H1 (cell line): ENCODE measurements around the gene CRK. TPM values are rescaled to one million over a fixed set of nuclear protein-coding genes. Genes with fewer than 3 reads are reported as not detected.

Experiments
- CTCF ChIA-PET: fragments of 300-600 bp; sonication (Branson Sonifier 250); formaldehyde crosslinking; loops from one replicate; lab custom pipeline; 2021; ENCODE audit not compliant: partially characterized antibody; lab: Charles Lee
- POLR2A ChIA-PET: fragments of 300-600 bp; sonication (Branson Sonifier 250); formaldehyde crosslinking; loops from one replicate; lab custom pipeline; 2021; ENCODE audit warnings: inconsistent platforms; ENCODE audit not compliant: partially characterized antibody; lab: Charles Lee
- DNase-seq, 2 experiments: peaks; one replicate each; pipeline versions ENCODE4 v3.0.0 to v3.0.0-alpha.2; 2010 to 2022; ENCODE audit warnings: low spot score in 2 of 2, low read depth in 1 of 2, mixed read lengths in 1 of 2
- FAIRE-seq: peaks from 2 replicates; lab custom pipeline; 2011; peaks lifted over from hg19 to GRCh38; lab: Jason Lieb, UNC
- H2AFZ ChIP-seq: 2 replicates; pipeline ENCODE4 v1.8.1; 2012; ENCODE audit warnings: low read length, inconsistent platforms
- H2AK5ac ChIP-seq: 2 replicates; pipeline ENCODE4 v1.6.1; 2013; ENCODE audit warnings: low read depth, low read length
- H2BK120ac ChIP-seq: replicated peaks from 2 replicates; pipeline ENCODE3; 2013; ENCODE audit warnings: low read depth, low read length, inconsistent platforms
- H2BK12ac ChIP-seq: 2 replicates; pipeline ENCODE4 v1.6.1; 2013; ENCODE audit warnings: low read depth, low read length
- H2BK15ac ChIP-seq: 2 replicates; pipeline ENCODE4 v1.6.1; 2013; ENCODE audit warnings: low read length
- H2BK20ac ChIP-seq: 2 replicates; pipeline ENCODE4 v1.6.1; 2013; ENCODE audit warnings: low read length
- H2BK5ac ChIP-seq: 2 replicates; pipeline ENCODE4 v1.6.1; 2013; ENCODE audit warnings: low read depth, low read length
- H3K14ac ChIP-seq: 2 replicates; pipeline ENCODE4 v1.6.1; 2013; ENCODE audit warnings: inconsistent platforms; ENCODE audit not compliant: insufficient read length
- H3K18ac ChIP-seq: 2 replicates; pipeline ENCODE4 v1.6.1; 2013; ENCODE audit warnings: low read length; ENCODE audit errors: extremely low read depth
- H3K23ac ChIP-seq: 2 replicates; pipeline ENCODE4 v1.6.1; 2013; ENCODE audit warnings: inconsistent platforms; ENCODE audit not compliant: insufficient read length
- H3K23me2 ChIP-seq: 2 replicates; pipeline ENCODE4 v1.6.1; 2013; ENCODE audit warnings: low read depth, low read length
- H3K27ac ChIP-seq: 2 replicates; pipeline ENCODE4 v1.6.1; 2011; ENCODE audit warnings: low read depth, low read length, inconsistent platforms
- H3K27me3 ChIP-seq, 4 experiments: replicated peaks in 1 of 4; 1 replicate in 1 of 4; 2 replicates in 3 of 4; pipeline versions ENCODE4 v1.6.1 to v1.8.1; 2011 to 2013; ENCODE audit warnings: low read length in 3 of 4, mild to moderate bottlenecking in 3 of 4, inconsistent platforms in 2 of 4, mixed read lengths in 2 of 4, moderate library complexity in 1 of 4; ENCODE audit not compliant: control insufficient read depth in 3 of 4, insufficient read depth in 3 of 4; ENCODE audit errors: extremely low read depth in 1 of 4
- H3K36me3 ChIP-seq, 4 experiments: 2 replicates each; pipeline versions ENCODE4 v1.6.1 to v1.8.1; 2011 to 2013; ENCODE audit warnings: mild to moderate bottlenecking in 4 of 4, low read length in 3 of 4, moderate library complexity in 2 of 4, control low read depth in 1 of 4, inconsistent platforms in 1 of 4; ENCODE audit not compliant: insufficient read depth in 4 of 4, control insufficient read depth in 2 of 4
- H3K4ac ChIP-seq: replicated peaks from 2 replicates; pipeline ENCODE3; 2013; ENCODE audit warnings: low read length, low read depth, mixed read lengths, inconsistent platforms; ENCODE audit not compliant: insufficient read length
- H3K4me1 ChIP-seq, 4 experiments: replicated peaks in 1 of 4; 1 replicate in 1 of 4; 2 replicates in 3 of 4; pipeline versions ENCODE4 v1.6.1 to v1.8.1; 2011 to 2013; ENCODE audit warnings: low read length in 3 of 4, inconsistent platforms in 2 of 4, mixed read lengths in 1 of 4; ENCODE audit not compliant: insufficient read depth in 4 of 4, control insufficient read depth in 3 of 4
- H3K4me2 ChIP-seq, 2 experiments: 2 replicates each; pipeline versions ENCODE4 v1.6.1 to v1.8.1; 2011 to 2013; ENCODE audit warnings: low read depth in 2 of 2, low read length in 2 of 2, control low read depth in 1 of 2, inconsistent platforms in 1 of 2, mild to moderate bottlenecking in 1 of 2; ENCODE audit not compliant: insufficient read depth in 1 of 2
- H3K4me3 ChIP-seq, 4 experiments: fragments of 200-600, 300-600 bp in 1 of 4; sonication (generic), shearing (Covaris generic), sonication (Bioruptor Twin) in 1 of 4; 2 replicates each; pipeline versions ENCODE4 v1.5.1 to v1.8.1; 2011 to 2016; ENCODE audit warnings: low read length in 4 of 4, low read depth in 3 of 4, control low read depth in 2 of 4, inconsistent platforms in 2 of 4, mild to moderate bottlenecking in 2 of 4, mixed read lengths in 1 of 4, moderate library complexity in 1 of 4; ENCODE audit not compliant: insufficient read depth in 2 of 4; ENCODE audit errors: extremely low read depth in 1 of 4
- H3K56ac ChIP-seq: replicated peaks from 2 replicates; pipeline ENCODE3; 2013; ENCODE audit warnings: low read depth, mild to moderate bottlenecking, mixed read lengths, low read length, inconsistent platforms; ENCODE audit not compliant: insufficient read length
- H3K79me1 ChIP-seq: 2 replicates; pipeline ENCODE4 v1.6.1; 2013; ENCODE audit warnings: low read depth, low read length, control low read depth
- H3K79me2 ChIP-seq, 2 experiments: 2 replicates each; pipeline versions ENCODE4 v1.6.1 to v1.8.1; 2012 to 2013; ENCODE audit warnings: low read length in 2 of 2, mild to moderate bottlenecking in 2 of 2, inconsistent platforms in 1 of 2; ENCODE audit not compliant: insufficient read depth in 2 of 2, control insufficient read depth in 1 of 2
- H3K9ac ChIP-seq, 4 experiments: replicated peaks in 1 of 4; 1 replicate in 1 of 4; 2 replicates in 3 of 4; pipeline versions ENCODE4 v1.6.1 to v1.8.1; 2011 to 2013; ENCODE audit warnings: low read depth in 3 of 4, low read length in 3 of 4, control low read depth in 2 of 4, mild to moderate bottlenecking in 2 of 4, moderate library complexity in 2 of 4, inconsistent platforms in 1 of 4; ENCODE audit errors: extremely low read depth in 1 of 4
- H3K9me3 ChIP-seq, 2 experiments: 2 replicates each; pipeline versions ENCODE4 v1.6.1 to v1.8.1; 2012 to 2013; ENCODE audit warnings: mild to moderate bottlenecking in 2 of 2, moderate library complexity in 2 of 2, control low read depth in 1 of 2, inconsistent platforms in 1 of 2, low read depth in 1 of 2, low read length in 1 of 2, mixed read lengths in 1 of 2; ENCODE audit not compliant: insufficient read depth in 2 of 2
- H4K20me1 ChIP-seq, 2 experiments: replicated peaks in 1 of 2; 2 replicates each; pipeline versions ENCODE3 to v1.8.1; 2011 to 2013; ENCODE audit warnings: inconsistent platforms in 2 of 2, low read length in 2 of 2, mild to moderate bottlenecking in 1 of 2; ENCODE audit not compliant: insufficient read depth in 2 of 2, control insufficient read depth in 1 of 2
- H4K5ac ChIP-seq: 2 replicates; pipeline ENCODE4 v1.6.1; 2013; ENCODE audit warnings: low read length, low read depth, mixed read lengths, inconsistent platforms; ENCODE audit not compliant: insufficient read length
- H4K8ac ChIP-seq: 2 replicates; pipeline ENCODE4 v1.8.0; 2013; ENCODE audit warnings: mild to moderate bottlenecking, moderate library complexity, low read length, inconsistent platforms; ENCODE audit not compliant: insufficient read depth; ENCODE audit errors: extremely low read depth
- H4K91ac ChIP-seq: replicated peaks from 2 replicates; pipeline ENCODE3; 2013; ENCODE audit warnings: low read length, mixed read lengths, inconsistent platforms; ENCODE audit not compliant: insufficient read length
- HDAC2 ChIP-seq, 2 experiments: fragments of 300-600 bp in 1 of 2; sonication (generic) in 1 of 2; IDR thresholded peaks; 2 replicates each; pipeline ENCODE4 v1.6.1; 2011 to 2012; ENCODE audit warnings: low read depth in 2 of 2, low read length in 2 of 2, mild to moderate bottlenecking in 2 of 2, moderate library complexity in 2 of 2, borderline replicate concordance in 1 of 2, inconsistent platforms in 1 of 2
- KDM4A ChIP-seq: IDR thresholded peaks from one replicate; pipeline ENCODE4 v1.7.1; 2012; ENCODE audit warnings: low read depth, mild to moderate bottlenecking, moderate library complexity, low read length, inconsistent platforms; ENCODE audit not compliant: severe bottlenecking
- MAFK ChIP-seq: IDR thresholded peaks from 2 replicates; pipeline ENCODE4 v1.6.1; 2012; ENCODE audit warnings: low read depth, mild to moderate bottlenecking, improper control_type of control experiment, low read length
- WGBS, 2 experiments: shearing (Covaris generic) in 1 of 2; methylation state at CpG; one replicate each; pipeline versions ENCODE4 v1.1.6 to v1.1.7; 2013 to 2015; ENCODE audit warnings: low lambda C conversion rate in 2 of 2, mixed read lengths in 2 of 2, inconsistent platforms in 1 of 2, low coverage in 1 of 2, missing lambda C conversion rate in 1 of 2; ENCODE audit not compliant: insufficient replicate concordance in 2 of 2, insufficient coverage in 1 of 2, insufficient read length in 1 of 2; ENCODE audit errors: extremely low coverage in 1 of 2, missing lambda C conversion rate in 1 of 2; 5-methylcytosine and 5-hydroxymethylcytosine counted together
- polyA plus RNA-seq, 7 experiments: library from polyadenylated mRNA; depleted of rRNA in 3 of 7; stranded (reverse) in 5 of 7; unstranded in 2 of 7; fragments of >200 nt in 5 of 7; fragments of 200-250 nt in 2 of 7; gene quantifications; 1 replicate in 5 of 7; 2 replicates in 1 of 7; 4 replicates in 1 of 7; pipeline versions ENCODE4 v1.2.1 to v1.2.3, GENCODE V29; 2011 to 2013; ENCODE audit warnings: missing spikeins in 2 of 7, mixed read lengths in 2 of 7
- total RNA-seq: library from RNA; stranded (reverse); fragmentation: NEBNext Ultra II Directional; extraction: Animal tissue kit (Norgen Biotek cat#: 25700); gene quantifications from 2 replicates; pipeline ENCODE4 v1.2.1, GENCODE V29; 2021

The CRK gene
- total and polyA plus RNA-seq, 2 of the 8 experiments (the other 6 are each of a cell fraction or from before 2014, with no cell fraction given) = 32.8 to 57.1 TPM

GRCh38 chr17:1491443-1492248 is 35.6 kb upstream of the CRK start:
- WGBS, 2 experiments = 5% methylated on average over 33 of the region's 94 CpGs; no CpG with 5 or more reads in 1 of the 2 experiments
- Histone ChIP-seq H2AFZ (no peak overlapping the region), H3K56ac (no peak overlapping the region), H2BK120ac (no peak overlapping the region), H3K4me3 (peak overlapping the region; percentile 63 to 92 (median 72)), H3K36me3 (peaks cover 0 to 5% (median 0%) of the 10 kb centered on the region in 4 experiments; a peak in 2 of 8 replicates), H3K23me2 (peaks cover 15% of the 10 kb centered on the region; the same call in 1 of the 2 replicates), H3K9me3 (no peaks in the 10 kb centered on the region), H3K79me1 (no peaks in the 10 kb centered on the region; the same call in 1 of the 2 replicates), H3K27me3 (no peaks in the 10 kb centered on the region; a peak in 2 of 7 replicates), H3K4ac (no peak overlapping the region), H3K79me2 (no peaks in the 10 kb centered on the region), H3K14ac (no peak overlapping the region), H3K27ac (no peak overlapping the region; the same call in 1 of the 2 replicates), H4K20me1 (peaks cover 2 to 7% of the 10 kb centered on the region in 2 experiments), H4K5ac (no peak overlapping the region), H2BK15ac (no peak overlapping the region), H2BK20ac (no peak overlapping the region), H3K4me2 (peak overlapping the region; percentile 64 to 95), H3K4me1 (peaks cover 0 to 22% (median 11%) of the 10 kb centered on the region in 4 experiments; a peak in 6 of 7 replicates), H4K91ac (no peak overlapping the region), H3K23ac (no peak overlapping the region), H2BK12ac (no peak overlapping the region), H2BK5ac (no peak overlapping the region), H3K18ac (no peak overlapping the region; the same call in 1 of the 2 replicates), H3K9ac (peak overlapping the region in 3 of 4 experiments; percentile 20 to 39 (median 36); a peak in 4 of 7 replicates), H2AK5ac (no peak overlapping the region), H4K8ac (no peak overlapping the region; the same call in 1 of the 2 replicates)
- DNase-seq = peak in 1 of 2 experiments; percentile 53
- ChIA-PET CTCF (interaction anchor here (0.5 to 2.2 kb wide), 9 partner anchors 9 to 156 kb away, joined by 3 to 13 read pairs (median 3); partner anchors contain the start of gene INPP5K), POLR2A (interaction anchor here (0.6 to 1.8 kb wide), 11 partner anchors 8 to 225 kb away, joined by 3 to 30 read pairs (median 4); partner anchors contain the start of gene INPP5K)
- no peak for FAIRE-seq
- 0 out of 4 replicates have a peak, but pooled peaks of 1 of the 2 experiments have one; percentile 9 for TF ChIP-seq HDAC2 (IDR thresholded peaks at IDR 0.05; ENCODE audit: borderline replicate concordance in 1 of 2, low read depth in 2 of 2, low read length in 2 of 2)
- peak; percentile 45 for TF ChIP-seq KDM4A
- no peak for TF ChIP-seq MAFK
